Mesendoderm (in vitro differentiated cells): ENCODE data around the gene PGAM1.
"Not testable (repeated sequence)": the region's sequence is repeated elsewhere in the genome, so short reads cannot be mapped to it uniquely, and the experiment has no call there.

Source experiments
- DNase-seq: peaks from one replicate; pipeline ENCODE4 v3.0.0; 2013
- H2AK5ac ChIP-seq: 2 replicates; pipeline ENCODE4 v1.6.1; 2013; ENCODE audit warnings: low read length, inconsistent platforms
- H2BK120ac ChIP-seq: 2 replicates; pipeline ENCODE4 v1.6.1; 2013; ENCODE audit warnings: low read depth, mild to moderate bottlenecking, low read length, moderate library complexity, mixed read lengths
- H2BK15ac ChIP-seq: replicated peaks from 2 replicates; pipeline ENCODE4 v1.6.1; 2013; ENCODE audit warnings: low read depth, mild to moderate bottlenecking, moderate library complexity
- H2BK5ac ChIP-seq: 2 replicates; pipeline ENCODE4 v1.6.1; 2013; ENCODE audit warnings: low read length, inconsistent platforms
- H3K18ac ChIP-seq: 2 replicates; pipeline ENCODE4 v1.6.1; 2013; ENCODE audit warnings: mild to moderate bottlenecking, low read length, mixed read lengths
- H3K23ac ChIP-seq: one replicate; pipeline ENCODE4 v1.6.1; 2013; ENCODE audit warnings: low read length
- H3K27ac ChIP-seq: 2 replicates; pipeline ENCODE4 v1.5.1; 2013; ENCODE audit warnings: low read depth, mild to moderate bottlenecking, inconsistent platforms, low read length, moderate library complexity
- H3K27me3 ChIP-seq: 2 replicates; pipeline ENCODE4 v1.6.1; 2013; ENCODE audit warnings: low read length, control low read depth, mild to moderate bottlenecking, inconsistent platforms; ENCODE audit not compliant: insufficient read depth, poor library complexity
- H3K36me3 ChIP-seq: 2 replicates; pipeline ENCODE4 v1.6.1; 2013; ENCODE audit warnings: low read length, inconsistent platforms; ENCODE audit not compliant: control insufficient read depth, insufficient read depth
- H3K4ac ChIP-seq: one replicate; pipeline ENCODE4 v1.6.1; 2013; ENCODE audit warnings: low read depth, mild to moderate bottlenecking, low read length, moderate library complexity
- H3K4me1 ChIP-seq: 2 replicates; pipeline ENCODE4 v1.6.1; 2013; ENCODE audit warnings: low read depth, low read length, inconsistent platforms; ENCODE audit not compliant: control insufficient read depth
- H3K4me2 ChIP-seq: 2 replicates; pipeline ENCODE4 v1.6.1; 2013; ENCODE audit warnings: low read length
- H3K4me3 ChIP-seq: 2 replicates; pipeline ENCODE4 v1.5.1; 2013; ENCODE audit warnings: mild to moderate bottlenecking, low read length
- H3K56ac ChIP-seq: one replicate; pipeline ENCODE4 v1.6.1; 2013; ENCODE audit warnings: low read length
- H3K79me1 ChIP-seq: 2 replicates; pipeline ENCODE4 v1.6.1; 2013; ENCODE audit warnings: low read length, inconsistent platforms
- H3K79me2 ChIP-seq: 2 replicates; pipeline ENCODE4 v1.6.1; 2013; ENCODE audit warnings: mild to moderate bottlenecking, low read length; ENCODE audit not compliant: control insufficient read depth, insufficient read depth
- H3K9ac ChIP-seq: 2 replicates; pipeline ENCODE4 v1.6.1; 2013; ENCODE audit warnings: low read length, inconsistent platforms
- H4K5ac ChIP-seq: one replicate; pipeline ENCODE4 v1.6.1; 2013; ENCODE audit warnings: low read length
- H4K8ac ChIP-seq: one replicate; pipeline ENCODE4 v1.6.1; 2013; ENCODE audit warnings: low read depth, mild to moderate bottlenecking, control low read depth, low read length, moderate library complexity
- WGBS: extraction: QIAGEN DNeasy Blood & Tissue Kit; methylation state at CpG from one replicate; pipeline ENCODE4 v1.1.7; 2013; ENCODE audit warnings: low lambda C conversion rate, missing lambda C conversion rate; ENCODE audit not compliant: insufficient coverage; ENCODE audit errors: extremely low coverage; 5-methylcytosine and 5-hydroxymethylcytosine counted together

The PGAM1 gene

DNA sequence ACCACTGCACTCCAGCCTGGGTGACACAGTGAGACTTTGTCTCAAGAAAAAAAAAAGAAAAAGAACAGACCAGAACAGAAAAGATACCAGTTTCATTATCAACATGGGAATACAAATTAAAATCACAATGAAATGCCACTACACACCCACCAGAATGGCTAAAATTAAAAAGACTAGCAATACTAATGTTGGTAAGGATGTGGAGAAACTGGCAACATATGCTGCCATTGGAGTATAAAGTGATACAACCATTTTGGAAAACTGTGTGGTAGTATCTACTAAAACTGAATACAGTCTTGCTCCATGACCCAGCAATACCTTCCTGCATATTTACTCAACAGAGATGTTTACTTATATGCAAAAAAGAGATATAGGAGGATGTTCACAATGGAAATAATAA lies 21.9 kb upstream of the PGAM1 start:
- Histone ChIP-seq H3K4ac (no peak overlapping the region), H4K8ac (no peak overlapping the region), H3K18ac (no peak overlapping the region), H3K79me1 (no peaks in the 10 kb centered on the region), H2BK5ac (no peak overlapping the region), H3K27me3 (no peaks in the 10 kb centered on the region), H3K4me2 (no peak overlapping the region), H2BK120ac (no peak overlapping the region), H4K5ac (no peak overlapping the region), H3K23ac (no peak overlapping the region), H2BK15ac (no peak overlapping the region), H3K4me3 (no peak overlapping the region), H3K36me3 (no peaks in the 10 kb centered on the region), H3K4me1 (no peaks in the 10 kb centered on the region), H3K56ac (no peak overlapping the region), H3K9ac (no peak overlapping the region), H3K79me2 (peaks cover 10% of the 10 kb centered on the region), H2AK5ac (no peak overlapping the region), H3K27ac (no peak overlapping the region)
- DNase-seq = no peak

DNA sequence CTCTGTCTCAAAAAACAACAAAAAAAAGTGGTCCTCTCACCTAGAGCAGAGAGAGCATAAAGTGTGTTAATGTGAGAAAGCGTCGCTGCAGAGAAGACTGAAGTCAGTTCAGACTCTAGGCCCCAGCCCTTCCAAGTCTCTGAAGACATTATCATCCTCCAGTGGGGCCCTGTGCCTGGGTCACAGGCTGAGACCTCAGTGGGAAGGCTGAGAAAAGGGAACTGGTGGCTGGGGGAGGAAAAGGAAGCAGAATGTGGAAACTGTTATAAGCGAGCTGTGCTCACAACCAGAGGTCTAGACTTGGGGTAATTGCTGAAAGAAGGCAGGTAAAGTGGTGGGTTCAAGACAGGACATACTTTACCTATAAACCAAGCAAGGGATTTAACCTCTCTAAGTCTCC lies 19.9 kb upstream of the PGAM1 start:
- Histone ChIP-seq H3K79me2 (no peaks in the 10 kb centered on the region), H2AK5ac (no peak overlapping the region), H3K4me1 (no peaks in the 10 kb centered on the region), H2BK120ac (no peak overlapping the region), H3K27ac (no peak overlapping the region), H3K56ac (no peak overlapping the region), H3K79me1 (no peaks in the 10 kb centered on the region), H3K23ac (no peak overlapping the region), H3K36me3 (no peaks in the 10 kb centered on the region), H2BK5ac (no peak overlapping the region), H2BK15ac (no peak overlapping the region), H3K9ac (no peak overlapping the region), H3K4me2 (no peak overlapping the region), H3K27me3 (no peaks in the 10 kb centered on the region), H3K18ac (no peak overlapping the region), H3K4ac (no peak overlapping the region), H4K5ac (no peak overlapping the region), H4K8ac (no peak overlapping the region), H3K4me3 (no peak overlapping the region)
- no CpG with 5 or more reads among the region's 3 CpGs for WGBS
- no peak for DNase-seq

DNA sequence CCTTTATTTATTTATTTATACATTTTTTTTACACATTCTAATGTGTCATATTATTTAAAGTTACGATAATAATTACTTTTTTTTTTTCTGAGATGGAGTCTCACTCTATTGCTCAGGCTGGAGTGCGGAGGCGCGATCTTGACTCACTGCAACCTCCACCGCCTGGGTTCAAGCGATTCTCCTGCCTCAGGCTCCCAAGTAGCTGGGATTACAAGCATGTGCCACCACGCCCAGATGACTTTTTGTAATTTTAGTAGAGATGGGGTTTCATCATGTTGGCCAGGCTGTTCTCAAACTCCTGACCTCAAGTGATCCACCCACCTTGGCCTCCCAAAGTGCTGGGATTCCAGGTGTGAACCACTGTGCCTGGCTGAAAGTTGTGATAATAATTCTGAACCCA lies 19.5 kb upstream of the PGAM1 start:
- H4K8ac ChIP-seq, H2BK120ac ChIP-seq, H3K79me2 ChIP-seq, H3K4me3 ChIP-seq, H3K9ac ChIP-seq, H3K4me1 ChIP-seq, H3K56ac ChIP-seq, H3K23ac ChIP-seq, H3K79me1 ChIP-seq, H3K4ac ChIP-seq, H4K5ac ChIP-seq, H3K36me3 ChIP-seq, H3K27ac ChIP-seq, H3K27me3 ChIP-seq, H2AK5ac ChIP-seq, H2BK15ac ChIP-seq, H3K18ac ChIP-seq, H3K4me2 ChIP-seq, H2BK5ac ChIP-seq, DNase-seq: not testable (repeated sequence)
- WGBS = 100% methylated on average over 1 of the region's 7 CpGs

DNA sequence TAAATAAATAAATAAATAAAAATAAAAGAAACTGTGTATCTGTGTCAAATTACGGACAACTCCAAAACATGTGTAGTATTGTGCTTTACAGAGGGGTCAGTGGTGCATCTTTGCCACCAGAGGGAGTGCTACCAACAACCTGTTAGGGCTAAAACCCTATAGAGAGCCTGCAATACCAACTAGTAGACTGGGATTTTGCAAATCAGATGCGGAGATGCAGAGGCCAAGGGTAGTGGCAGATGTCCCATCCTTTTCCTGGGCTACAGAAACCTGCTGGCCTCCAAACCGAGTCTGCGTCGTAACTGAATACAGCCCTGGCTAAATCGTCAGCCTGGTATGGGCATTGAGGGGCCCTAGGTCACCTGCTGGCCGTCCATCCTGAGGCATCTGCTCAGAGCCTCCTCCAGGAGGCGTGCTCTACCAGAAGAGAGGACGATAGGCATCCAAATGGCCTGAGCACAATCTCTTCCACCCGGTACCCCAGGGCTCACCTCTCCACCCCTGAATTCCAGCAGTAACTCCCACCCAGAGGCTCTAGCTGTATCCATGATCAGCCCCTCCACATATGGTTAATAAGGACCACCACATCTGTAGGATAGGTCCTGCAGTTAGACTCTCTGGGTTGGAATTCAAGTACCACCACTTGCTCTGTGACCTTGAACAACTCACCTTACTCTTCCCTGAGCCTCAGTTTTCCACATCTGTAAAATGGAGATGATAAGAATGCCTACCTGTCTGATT lies 18.6 kb upstream of the PGAM1 start:
- Histone ChIP-seq H2BK5ac (no peak overlapping the region), H2BK120ac (no peak overlapping the region), H3K27ac (no peak overlapping the region), H3K79me2 (no peaks in the 10 kb centered on the region), H3K56ac (peak overlapping the region; percentile 43), H3K4me2 (peak overlapping the region; percentile 75), H2BK15ac (no peak overlapping the region), H3K9ac (peak overlapping the region; percentile 33), H3K23ac (no peak overlapping the region), H3K36me3 (no peaks in the 10 kb centered on the region), H3K18ac (no peak overlapping the region), H2AK5ac (no peak overlapping the region), H4K8ac (no peak overlapping the region), H3K79me1 (no peaks in the 10 kb centered on the region), H3K4me3 (no peak overlapping the region), H3K4ac (no peak overlapping the region), H3K27me3 (no peaks in the 10 kb centered on the region), H4K5ac (no peak overlapping the region), H3K4me1 (no peaks in the 10 kb centered on the region)
- no CpG with 5 or more reads among the region's 10 CpGs for WGBS
- DNase-seq = peak; percentile 95

- no CpG with 5 or more reads among the region's 2 CpGs for WGBS
- no peak overlapping the region for H3K9ac ChIP-seq
- no peak overlapping the region for H3K4ac ChIP-seq
- no peak overlapping the region for H2BK5ac ChIP-seq
- H3K79me2 ChIP-seq = no peaks in the 10 kb centered on the region
- H3K27me3 ChIP-seq = no peaks in the 10 kb centered on the region
- DNase-seq = no peak
- H3K4me2 ChIP-seq = no peak overlapping the region
- no peak overlapping the region for H4K8ac ChIP-seq
- H3K18ac ChIP-seq = no peak overlapping the region
- no peak overlapping the region for H3K27ac ChIP-seq
- no peak overlapping the region for H3K4me3 ChIP-seq
- no peaks in the 10 kb centered on the region for H3K79me1 ChIP-seq
- no peak overlapping the region for H4K5ac ChIP-seq
- no peak overlapping the region for H3K23ac ChIP-seq
- no peak overlapping the region for H2BK120ac ChIP-seq
- H2AK5ac ChIP-seq = no peak overlapping the region
- no peak overlapping the region for H3K56ac ChIP-seq
- H3K4me1 ChIP-seq = no peaks in the 10 kb centered on the region
- no peaks in the 10 kb centered on the region for H3K36me3 ChIP-seq
- no peak overlapping the region for H2BK15ac ChIP-seq
Measured at GRCh38 chr10:97407952-97408248, 18.1 kb upstream of the PGAM1 start.

DNA sequence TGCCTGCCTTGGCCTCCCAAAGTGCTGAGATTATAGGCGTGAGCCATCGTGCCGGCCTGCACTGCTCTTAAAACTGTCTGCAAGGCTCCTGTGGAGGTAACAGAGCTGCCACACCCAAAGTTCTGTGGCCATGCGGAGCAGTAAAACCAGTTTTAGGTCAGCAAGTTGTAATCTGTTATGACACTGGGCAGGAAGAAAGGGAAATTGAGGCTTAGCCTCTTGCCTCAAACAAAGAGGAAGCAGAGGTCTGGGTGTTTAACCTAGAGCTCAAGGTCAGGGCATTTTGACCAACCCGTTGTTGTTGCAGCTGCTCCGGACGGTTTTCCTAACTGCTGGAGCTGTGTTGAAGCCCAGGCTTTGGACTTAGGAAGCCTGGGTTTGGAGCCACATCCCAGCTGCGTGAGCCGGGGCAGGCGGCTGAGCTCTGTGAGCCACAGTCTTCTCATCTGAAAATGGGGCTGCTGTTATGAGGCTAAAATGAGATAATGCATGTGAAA lies 17.4 kb upstream of the PGAM1 start:
- Histone ChIP-seq H3K27me3 (no peaks in the 10 kb centered on the region), H3K9ac (no peak overlapping the region), H3K4ac (no peak overlapping the region), H3K36me3 (no peaks in the 10 kb centered on the region), H3K4me1 (no peaks in the 10 kb centered on the region), H3K27ac (no peak overlapping the region), H3K18ac (no peak overlapping the region), H3K4me2 (no peak overlapping the region), H2BK15ac (no peak overlapping the region), H4K5ac (no peak overlapping the region), H2BK120ac (no peak overlapping the region), H3K23ac (no peak overlapping the region), H2AK5ac (no peak overlapping the region), H3K79me2 (no peaks in the 10 kb centered on the region), H2BK5ac (no peak overlapping the region), H4K8ac (no peak overlapping the region), H3K4me3 (no peak overlapping the region), H3K56ac (no peak overlapping the region), H3K79me1 (no peaks in the 10 kb centered on the region)
- no CpG with 5 or more reads among the region's 10 CpGs for whole genome bisulfite sequencing
- DNase-seq = no peak
